SU-DHL-6 (cell line): ENCODE measurements around the gene HMGN5.

Source experiments
- EZH2phosphoT487 ChIP-seq: fragments of 200-600 bp; sonication (generic), shearing (Covaris generic); conservative IDR thresholded peaks from 2 replicates; pipeline ENCODE4 v1.6.1; 2018; ENCODE audit warnings: mild to moderate bottlenecking, antibody characterized with exemption, low read length, moderate library complexity, mixed read lengths
- TF ChIP-seq, protein P1 (sequence below): fragments of 200-600 bp; sonication (generic); IDR thresholded peaks from one replicate; pipeline ENCODE4 v1.5.1; 2017; ENCODE audit warnings: antibody characterized with exemption, mild to moderate bottlenecking, low read length, moderate library complexity; ENCODE audit not compliant: insufficient read depth, poor library complexity, severe bottlenecking

DNA sequence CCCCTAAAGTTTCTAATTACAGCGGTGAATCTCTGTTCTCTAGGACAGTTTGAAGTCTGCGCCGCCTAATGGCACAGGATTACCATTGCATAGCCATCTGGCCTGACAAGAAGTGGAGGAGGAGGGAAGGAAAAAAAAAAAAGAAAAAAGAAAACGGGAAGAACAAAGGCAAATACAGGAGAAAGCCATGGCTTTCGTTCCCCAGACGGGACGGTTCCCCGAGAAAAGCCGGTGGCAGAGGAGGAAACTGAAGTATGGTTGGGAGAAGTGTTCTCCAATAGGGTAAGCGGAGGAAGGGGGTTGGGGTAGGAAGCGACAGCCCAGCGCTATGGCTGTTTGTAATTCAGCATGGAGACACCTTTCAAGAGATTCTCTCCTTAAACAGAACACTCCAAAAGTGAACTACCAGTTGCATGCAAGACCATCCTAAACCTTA, 80.8 kb downstream of the HMGN5 start:
- no peak for TF ChIP-seq EZH2phosphoT487
- TF ChIP-seq, protein P1, sequence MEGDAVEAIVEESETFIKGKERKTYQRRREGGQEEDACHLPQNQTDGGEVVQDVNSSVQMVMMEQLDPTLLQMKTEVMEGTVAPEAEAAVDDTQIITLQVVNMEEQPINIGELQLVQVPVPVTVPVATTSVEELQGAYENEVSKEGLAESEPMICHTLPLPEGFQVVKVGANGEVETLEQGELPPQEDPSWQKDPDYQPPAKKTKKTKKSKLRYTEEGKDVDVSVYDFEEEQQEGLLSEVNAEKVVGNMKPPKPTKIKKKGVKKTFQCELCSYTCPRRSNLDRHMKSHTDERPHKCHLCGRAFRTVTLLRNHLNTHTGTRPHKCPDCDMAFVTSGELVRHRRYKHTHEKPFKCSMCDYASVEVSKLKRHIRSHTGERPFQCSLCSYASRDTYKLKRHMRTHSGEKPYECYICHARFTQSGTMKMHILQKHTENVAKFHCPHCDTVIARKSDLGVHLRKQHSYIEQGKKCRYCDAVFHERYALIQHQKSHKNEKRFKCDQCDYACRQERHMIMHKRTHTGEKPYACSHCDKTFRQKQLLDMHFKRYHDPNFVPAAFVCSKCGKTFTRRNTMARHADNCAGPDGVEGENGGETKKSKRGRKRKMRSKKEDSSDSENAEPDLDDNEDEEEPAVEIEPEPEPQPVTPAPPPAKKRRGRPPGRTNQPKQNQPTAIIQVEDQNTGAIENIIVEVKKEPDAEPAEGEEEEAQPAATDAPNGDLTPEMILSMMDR, result peak; percentile 58
